Activated CD8-positive, alpha-beta T cell treated with anti-CD3 and anti-CD28 coated beads, Interleukin-2, amount 10 ng/mL, durations not matched to agents 7 days and 5 days (primary cell): ENCODE measurements around the gene GNA12. TPM values are rescaled to one million over a fixed set of nuclear protein-coding genes. Genes with fewer than 3 reads are reported as not detected.

ENCODE experiments used
- ATAC-seq: fragments of 150-1000 bp; cut with Tn5 transposase; one replicate; pipeline ENCODE4 v1.10.0; 2021; ENCODE audit warnings: moderate library complexity
- CTCF ChIA-PET: fragments of 350-600 bp; sonication (Branson Sonifier 250); formaldehyde crosslinking; loops from one replicate; lab custom pipeline; 2021; ENCODE audit warnings: antibody characterized with exemption; lab: Charles Lee
- POLR2A ChIA-PET: fragments of 350-600 bp; sonication (Branson Sonifier 250); formaldehyde crosslinking; loops from one replicate; lab custom pipeline; 2021; ENCODE audit warnings: antibody characterized with exemption; lab: Charles Lee
- DNase-seq: peaks from one replicate; pipeline ENCODE4 v3.0.0-alpha.2; 2020
- H3K27ac Mint-ChIP-seq: one replicate; pipeline ENCODE4 v1.8.0; 2021; ENCODE audit warnings: mild to moderate bottlenecking, mixed read lengths
- H3K27me3 Mint-ChIP-seq: one replicate; pipeline ENCODE4 v1.8.0; 2021; ENCODE audit warnings: low read depth, mixed read lengths
- H3K36me3 Mint-ChIP-seq: one replicate; pipeline ENCODE4 v1.8.0; 2021; ENCODE audit warnings: low read depth, mixed read lengths
- H3K4me1 Mint-ChIP-seq: one replicate; pipeline ENCODE4 v1.8.0; 2021; ENCODE audit warnings: low read depth, mixed read lengths
- H3K4me3 Mint-ChIP-seq: one replicate; pipeline ENCODE4 v1.8.0; 2021; ENCODE audit warnings: mild to moderate bottlenecking, mixed read lengths
- H3K9me3 Mint-ChIP-seq: one replicate; pipeline ENCODE4 v1.8.0; 2022; ENCODE audit warnings: mixed read lengths; ENCODE audit not compliant: insufficient read depth
- total RNA-seq, 2 experiments: library from RNA; stranded (reverse); gene quantifications; one replicate each; pipeline ENCODE4 v1.2.3, GENCODE V29; 2021

The GNA12 gene
- total RNA-seq, 2 experiments from 2014 or later, result 17.9 to 18.1 TPM

- ATAC-seq (no peak), DNase-seq (peak; percentile 49)
- Mint-ChIP-seq H3K4me3 (no peak overlapping the region), H3K36me3 (no peaks in the 10 kb centered on the region), H3K9me3 (no peaks in the 10 kb centered on the region), H3K4me1 (peaks cover 75% of the 10 kb centered on the region), H3K27me3 (peaks cover 17% of the 10 kb centered on the region), H3K27ac (peak overlapping the region; percentile 63)
- CTCF ChIA-PET, result interaction anchor here (0.9 to 2.9 kb wide), 8 partner anchors 7 to 73 kb away, joined by 3 to 39 read pairs (median 3); no protein-coding TSS in a partner anchor
- POLR2A ChIA-PET, result no interaction called here
Measured at GRCh38 chr7:2717293-2718261, 126.5 kb downstream of the GNA12 start.

GRCh38 chr7:2716906-2717292 lies 127.2 kb downstream of the GNA12 start:
- POLR2A ChIA-PET, result no interaction called here
- DNase-seq (no peak), ATAC-seq (no peak)
- no peak overlapping the region for H3K27ac Mint-ChIP-seq
- CTCF ChIA-PET, result interaction anchor here (1.1 to 1.6 kb wide), 3 partner anchors 10 to 47 kb away, joined by 3 read pairs; no protein-coding TSS in a partner anchor
- H3K4me1 Mint-ChIP-seq, result peaks cover 79% of the 10 kb centered on the region
- no peaks in the 10 kb centered on the region for H3K36me3 Mint-ChIP-seq
- peaks cover 17% of the 10 kb centered on the region for H3K27me3 Mint-ChIP-seq
- H3K4me3 Mint-ChIP-seq, result no peak overlapping the region
- no peaks in the 10 kb centered on the region for H3K9me3 Mint-ChIP-seq

GRCh38 chr7:2716488-2716887 lies 127.6 kb downstream of the GNA12 start:
- peak overlapping the region; percentile 47 for H3K4me3 Mint-ChIP-seq
- POLR2A ChIA-PET, result no interaction called here
- H3K36me3 Mint-ChIP-seq, result no peaks in the 10 kb centered on the region
- CTCF ChIA-PET, result interaction anchor here (0.8 to 2.7 kb wide), 5 partner anchors 17 to 325 kb away, joined by 3 to 16 read pairs (median 4); no protein-coding TSS in a partner anchor
- H3K4me1 Mint-ChIP-seq, result peaks cover 81% of the 10 kb centered on the region
- DNase-seq, result no peak
- no peak overlapping the region for H3K27ac Mint-ChIP-seq
- peaks cover 17% of the 10 kb centered on the region for H3K27me3 Mint-ChIP-seq
- H3K9me3 Mint-ChIP-seq, result no peaks in the 10 kb centered on the region
- ATAC-seq, result no peak

- CTCF ChIA-PET, result interaction anchor here (0.8 to 2.7 kb wide), 5 partner anchors 14 to 325 kb away, joined by 3 to 16 read pairs (median 4); no protein-coding TSS in a partner anchor
- H3K4me3 Mint-ChIP-seq, result peak overlapping the region; percentile 47
- H3K27ac Mint-ChIP-seq, result peak overlapping the region; percentile 73
- H3K4me1 Mint-ChIP-seq, result peaks cover 85% of the 10 kb centered on the region
- DNase-seq, result peak; percentile 66
- POLR2A ChIA-PET, result interaction anchor here (0.9 to 1.4 kb wide), 2 partner anchors 17 to 70 kb away, joined by 3 to 5 read pairs; no protein-coding TSS in a partner anchor
- H3K27me3 Mint-ChIP-seq, result peaks cover 17% of the 10 kb centered on the region
- no peaks in the 10 kb centered on the region for H3K36me3 Mint-ChIP-seq
- no peaks in the 10 kb centered on the region for H3K9me3 Mint-ChIP-seq
- peak; percentile 76 for ATAC-seq
Measured at GRCh38 chr7:2715341-2716231, 128.5 kb downstream of the GNA12 start.

GRCh38 chr7:2714636-2715035 lies 129.5 kb downstream of the GNA12 start:
- DNase-seq, result no peak
- ChIA-PET POLR2A (interaction anchor here (1.4 kb wide), 1 partner anchor 69 kb away, joined by 3 read pairs; no protein-coding TSS in a partner anchor), CTCF (interaction anchor here (0.7 to 2.7 kb wide), 4 partner anchors 16 to 189 kb away, joined by 3 to 16 read pairs (median 3); no protein-coding TSS in a partner anchor)
- Mint-ChIP-seq H3K27me3 (peaks cover 14% of the 10 kb centered on the region), H3K4me3 (peak overlapping the region; percentile 47), H3K4me1 (peaks cover 87% of the 10 kb centered on the region), H3K27ac (peak overlapping the region; percentile 20), H3K9me3 (no peaks in the 10 kb centered on the region), H3K36me3 (no peaks in the 10 kb centered on the region)
- ATAC-seq, result no peak

GRCh38 chr7:2713978-2714377 lies 130.1 kb downstream of the GNA12 start:
- ChIA-PET POLR2A (interaction anchor here (0.7 to 0.9 kb wide), 2 partner anchors 22 to 464 kb away, joined by 3 read pairs; no protein-coding TSS in a partner anchor), CTCF (interaction anchor here (0.7 to 2.7 kb wide), 5 partner anchors 15 to 189 kb away, joined by 3 to 16 read pairs (median 3); no protein-coding TSS in a partner anchor)
- Mint-ChIP-seq H3K9me3 (no peaks in the 10 kb centered on the region), H3K36me3 (no peaks in the 10 kb centered on the region), H3K27ac (no peak overlapping the region), H3K4me3 (no peak overlapping the region), H3K27me3 (peaks cover 14% of the 10 kb centered on the region), H3K4me1 (peaks cover 83% of the 10 kb centered on the region)
- no peak for ATAC-seq
- no peak for DNase-seq

- no peak for ATAC-seq
- Mint-ChIP-seq H3K27me3 (peaks cover 14% of the 10 kb centered on the region), H3K36me3 (no peaks in the 10 kb centered on the region), H3K4me1 (peaks cover 77% of the 10 kb centered on the region), H3K4me3 (no peak overlapping the region), H3K27ac (no peak overlapping the region), H3K9me3 (no peaks in the 10 kb centered on the region)
- ChIA-PET POLR2A (interaction anchor here (0.7 to 5.6 kb wide), 3 partner anchors 15 to 464 kb away, joined by 3 to 48 read pairs (median 3); no protein-coding TSS in a partner anchor), CTCF (interaction anchor here (0.6 to 1.6 kb wide), 5 partner anchors 15 to 153 kb away, joined by 3 read pairs; no protein-coding TSS in a partner anchor)
- no peak for DNase-seq
Measured at GRCh38 chr7:2713370-2713769, 130.7 kb downstream of the GNA12 start.

GRCh38 chr7:2711895-2712675 lies 132.0 kb downstream of the GNA12 start:
- Mint-ChIP-seq H3K27me3 (peaks cover 21% of the 10 kb centered on the region), H3K36me3 (no peaks in the 10 kb centered on the region), H3K27ac (no peak overlapping the region), H3K4me1 (peaks cover 64% of the 10 kb centered on the region), H3K9me3 (no peaks in the 10 kb centered on the region), H3K4me3 (no peak overlapping the region)
- no peak for DNase-seq
- ATAC-seq, result no peak
- ChIA-PET CTCF (interaction anchor here (1.1 to 8.0 kb wide), 10 partner anchors 9 to 154 kb away, joined by 3 to 189 read pairs (median 22); partner anchors contain the start of genes BRAT1 and IQCE), POLR2A (interaction anchor here (0.6 to 5.6 kb wide), 4 partner anchors 11 to 67 kb away, joined by 3 to 48 read pairs (median 4); no protein-coding TSS in a partner anchor)

- Mint-ChIP-seq H3K27ac (peak overlapping the region; percentile 69), H3K27me3 (peaks cover 25% of the 10 kb centered on the region), H3K4me1 (peaks cover 55% of the 10 kb centered on the region), H3K4me3 (peak overlapping the region; percentile 51), H3K9me3 (no peaks in the 10 kb centered on the region), H3K36me3 (no peaks in the 10 kb centered on the region)
- ATAC-seq (peak; percentile 45), DNase-seq (peak; percentile 80)
- ChIA-PET CTCF (interaction anchor here (1.0 to 8.0 kb wide), 33 partner anchors 8 to 260 kb away, joined by 3 to 189 read pairs (median 7); partner anchors contain the start of genes BRAT1, IQCE and TTYH3), POLR2A (interaction anchor here (1.0 to 5.6 kb wide), 9 partner anchors 8 to 185 kb away, joined by 3 to 48 read pairs (median 5); no protein-coding TSS in a partner anchor)
Measured at GRCh38 chr7:2710901-2711551, 133.1 kb downstream of the GNA12 start.
